HepG2 (cell line): Measurements from ENCODE around the gene AP3M1. TPM values are rescaled to one million over a fixed set of nuclear protein-coding genes. Genes with fewer than 3 reads are reported as not detected.
A peak's percentile ranks its signal among the peaks of the same experiment; 100 is the strongest.

Experiments used
- BHLHE40 ChIP-seq: IDR thresholded peaks from 2 replicates; pipeline ENCODE4 v1.6.1; 2011; ENCODE audit warnings: low read length, improper control_type of control experiment
- GABPB1 ChIP-seq: IDR thresholded peaks from 2 replicates; pipeline ENCODE4 v1.6.1; 2016; ENCODE audit warnings: mild to moderate bottlenecking, missing genetic modification reagents, moderate library complexity, missing compliant biosample characterization
- MLLT10 ChIP-seq: sonication (generic); formaldehyde crosslinking; IDR thresholded peaks from 2 replicates; pipeline ENCODE4 v1.4.0; 2020; ENCODE audit warnings: missing genetic modification reagents
- NRL ChIP-seq: sonication (generic); formaldehyde crosslinking; IDR thresholded peaks from 2 replicates; pipeline ENCODE4 v1.5.0; 2020; ENCODE audit warnings: missing genetic modification reagents, mild to moderate bottlenecking, moderate library complexity, borderline replicate concordance
- REL ChIP-seq: sonication (generic); formaldehyde crosslinking; conservative IDR thresholded peaks from 2 replicates; pipeline ENCODE4 v1.8.0; 2022; ENCODE audit warnings: mild to moderate bottlenecking, missing genetic modification reagents, moderate library complexity
- RXRA ChIP-seq: sonication (generic); formaldehyde crosslinking; IDR thresholded peaks from 2 replicates; pipeline ENCODE4 v1.5.1; 2020; ENCODE audit warnings: missing genetic modification reagents
- polyA plus RNA-seq, 8 experiments: library from polyadenylated mRNA; depleted of rRNA in 3 of 8; stranded (reverse) in 7 of 8; unstranded in 1 of 8; fragments of >200 nt; fragmentation: Illumina TruSeq in 4 of 8; extraction: Trizol in 4 of 8; gene quantifications; 2 replicates each; pipeline versions ENCODE4 v1.2.1 to v1.2.3, GENCODE V29; 2011 to 2016; ENCODE audit warnings: low read depth in 4 of 8, missing spikeins in 1 of 8, mixed read lengths in 1 of 8; ENCODE audit not compliant: insufficient read depth in 1 of 8
- total RNA-seq, 5 experiments: library from RNA; depleted of rRNA; stranded (reverse); fragments of >200 nt; fragmentation: Illumina TruSeq; extraction: Trizol; gene quantifications; 2 replicates each; pipeline ENCODE4 v1.2.3, GENCODE V29; 2016; ENCODE audit warnings: low read depth in 1 of 5
- TF ChIP-seq, protein P1 (sequence below): sonication (generic); formaldehyde crosslinking; IDR thresholded peaks from 2 replicates; pipeline ENCODE4 v1.4.0; 2020; ENCODE audit warnings: mild to moderate bottlenecking, missing genetic modification reagents
- TF ChIP-seq, protein P2 (sequence below): sonication (generic); formaldehyde crosslinking; IDR thresholded peaks from 2 replicates; pipeline ENCODE4 v1.8.1; 2022; ENCODE audit warnings: mild to moderate bottlenecking, missing genetic modification reagents
- TF ChIP-seq, protein P3 (sequence below), 2 experiments: sonication (generic) in 1 of 2; formaldehyde crosslinking in 1 of 2; IDR thresholded peaks; 2 replicates each; pipeline versions ENCODE4 v1.6.1 to v1.9.0; 2014 to 2022; ENCODE audit warnings: antibody characterized with exemption in 1 of 2, borderline replicate concordance in 1 of 2, inconsistent platforms in 1 of 2, low read depth in 1 of 2, missing genetic modification reagents in 1 of 2
- TF ChIP-seq, protein P4 (sequence below): sonication (generic); formaldehyde crosslinking; IDR thresholded peaks from 2 replicates; pipeline ENCODE4 v1.4.0; 2020; ENCODE audit warnings: mild to moderate bottlenecking, missing genetic modification reagents
- TF ChIP-seq, protein P5 (sequence below): sonication (generic); formaldehyde crosslinking; IDR thresholded peaks from 2 replicates; pipeline ENCODE4 v1.9.0; 2021; ENCODE audit warnings: missing genetic modification reagents, borderline replicate concordance
- TF ChIP-seq, protein P6 (sequence below): sonication (generic); formaldehyde crosslinking; IDR thresholded peaks from 2 replicates; pipeline ENCODE4 v1.5.0; 2020; ENCODE audit warnings: missing genetic modification reagents

Gene AP3M1
- total and polyA plus RNA-seq, 2 of the 13 experiments (the other 11 are each of a cell fraction or from before 2014, with no cell fraction given): 29.0 to 31.6 TPM

DNA sequence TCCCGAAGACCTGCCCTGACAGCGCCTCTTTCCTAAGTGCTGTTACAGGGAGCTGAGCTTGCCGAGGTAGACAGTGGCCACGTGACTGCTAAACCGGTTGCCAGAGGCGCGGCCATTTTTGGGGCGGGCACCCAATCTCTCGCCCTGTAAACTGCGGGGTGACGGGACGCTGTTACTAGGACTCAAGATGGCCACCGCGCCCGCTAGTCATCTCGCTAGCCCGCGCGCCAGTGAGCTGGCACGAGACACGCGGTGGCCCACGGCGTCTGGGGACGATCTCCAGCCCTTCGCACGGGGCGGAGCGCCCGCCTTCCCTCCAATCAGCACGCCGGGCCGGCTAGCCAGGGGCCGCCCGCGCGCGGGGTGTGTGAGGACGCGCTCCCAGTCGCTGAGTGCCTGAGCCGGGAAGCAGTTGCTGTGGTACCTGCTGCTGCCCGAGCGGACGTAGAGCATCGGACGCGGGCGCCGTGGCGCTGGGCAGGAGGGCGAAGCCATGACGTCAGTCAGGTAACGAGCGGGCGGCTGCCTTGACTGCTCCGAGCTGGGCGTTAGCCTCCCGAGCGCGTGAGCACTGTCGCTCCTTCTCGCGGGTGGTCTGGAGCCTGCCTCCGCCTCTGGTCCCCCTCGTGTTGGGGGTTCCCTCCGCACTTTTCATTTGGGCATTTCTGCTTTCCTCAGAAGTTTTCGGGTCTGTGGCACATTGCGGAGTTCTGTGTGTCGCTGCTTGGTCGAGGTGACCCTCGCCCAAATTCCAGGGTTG lies 25.9 kb upstream of the AP3M1 start (continued):
- TF ChIP-seq, protein P1, sequence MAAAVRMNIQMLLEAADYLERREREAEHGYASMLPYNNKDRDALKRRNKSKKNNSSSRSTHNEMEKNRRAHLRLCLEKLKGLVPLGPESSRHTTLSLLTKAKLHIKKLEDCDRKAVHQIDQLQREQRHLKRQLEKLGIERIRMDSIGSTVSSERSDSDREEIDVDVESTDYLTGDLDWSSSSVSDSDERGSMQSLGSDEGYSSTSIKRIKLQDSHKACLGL (CRISPR knock-in tag): peak; percentile 91
- TF ChIP-seq, protein P2, sequence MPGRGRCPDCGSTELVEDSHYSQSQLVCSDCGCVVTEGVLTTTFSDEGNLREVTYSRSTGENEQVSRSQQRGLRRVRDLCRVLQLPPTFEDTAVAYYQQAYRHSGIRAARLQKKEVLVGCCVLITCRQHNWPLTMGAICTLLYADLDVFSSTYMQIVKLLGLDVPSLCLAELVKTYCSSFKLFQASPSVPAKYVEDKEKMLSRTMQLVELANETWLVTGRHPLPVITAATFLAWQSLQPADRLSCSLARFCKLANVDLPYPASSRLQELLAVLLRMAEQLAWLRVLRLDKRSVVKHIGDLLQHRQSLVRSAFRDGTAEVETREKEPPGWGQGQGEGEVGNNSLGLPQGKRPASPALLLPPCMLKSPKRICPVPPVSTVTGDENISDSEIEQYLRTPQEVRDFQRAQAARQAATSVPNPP (CRISPR knock-in tag): peak; percentile 54; the same call in 1 of the 2 replicates
- TF ChIP-seq BHLHE40 (peak; percentile 93), RXRA (peak; percentile 87), NRL (CRISPR knock-in tag) (peak; percentile 89; the same call in 1 of the 2 replicates), GABPB1 (CRISPR knock-in tag) (peak; percentile 84), REL (peak; percentile 88), MLLT10 (CRISPR knock-in tag) (no peak)
- TF ChIP-seq, protein P3, sequence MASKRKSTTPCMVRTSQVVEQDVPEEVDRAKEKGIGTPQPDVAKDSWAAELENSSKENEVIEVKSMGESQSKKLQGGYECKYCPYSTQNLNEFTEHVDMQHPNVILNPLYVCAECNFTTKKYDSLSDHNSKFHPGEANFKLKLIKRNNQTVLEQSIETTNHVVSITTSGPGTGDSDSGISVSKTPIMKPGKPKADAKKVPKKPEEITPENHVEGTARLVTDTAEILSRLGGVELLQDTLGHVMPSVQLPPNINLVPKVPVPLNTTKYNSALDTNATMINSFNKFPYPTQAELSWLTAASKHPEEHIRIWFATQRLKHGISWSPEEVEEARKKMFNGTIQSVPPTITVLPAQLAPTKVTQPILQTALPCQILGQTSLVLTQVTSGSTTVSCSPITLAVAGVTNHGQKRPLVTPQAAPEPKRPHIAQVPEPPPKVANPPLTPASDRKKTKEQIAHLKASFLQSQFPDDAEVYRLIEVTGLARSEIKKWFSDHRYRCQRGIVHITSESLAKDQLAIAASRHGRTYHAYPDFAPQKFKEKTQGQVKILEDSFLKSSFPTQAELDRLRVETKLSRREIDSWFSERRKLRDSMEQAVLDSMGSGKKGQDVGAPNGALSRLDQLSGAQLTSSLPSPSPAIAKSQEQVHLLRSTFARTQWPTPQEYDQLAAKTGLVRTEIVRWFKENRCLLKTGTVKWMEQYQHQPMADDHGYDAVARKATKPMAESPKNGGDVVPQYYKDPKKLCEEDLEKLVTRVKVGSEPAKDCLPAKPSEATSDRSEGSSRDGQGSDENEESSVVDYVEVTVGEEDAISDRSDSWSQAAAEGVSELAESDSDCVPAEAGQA (IDR thresholded peaks at IDR 0.05; ENCODE audit: low read depth): peak; percentile 95
- TF ChIP-seq, protein P3 (CRISPR knock-in tag; IDR thresholded peaks at IDR 0.05; ENCODE audit: borderline replicate concordance): peak; percentile 68; the same call in 1 of the 2 replicates
- TF ChIP-seq, protein P4, sequence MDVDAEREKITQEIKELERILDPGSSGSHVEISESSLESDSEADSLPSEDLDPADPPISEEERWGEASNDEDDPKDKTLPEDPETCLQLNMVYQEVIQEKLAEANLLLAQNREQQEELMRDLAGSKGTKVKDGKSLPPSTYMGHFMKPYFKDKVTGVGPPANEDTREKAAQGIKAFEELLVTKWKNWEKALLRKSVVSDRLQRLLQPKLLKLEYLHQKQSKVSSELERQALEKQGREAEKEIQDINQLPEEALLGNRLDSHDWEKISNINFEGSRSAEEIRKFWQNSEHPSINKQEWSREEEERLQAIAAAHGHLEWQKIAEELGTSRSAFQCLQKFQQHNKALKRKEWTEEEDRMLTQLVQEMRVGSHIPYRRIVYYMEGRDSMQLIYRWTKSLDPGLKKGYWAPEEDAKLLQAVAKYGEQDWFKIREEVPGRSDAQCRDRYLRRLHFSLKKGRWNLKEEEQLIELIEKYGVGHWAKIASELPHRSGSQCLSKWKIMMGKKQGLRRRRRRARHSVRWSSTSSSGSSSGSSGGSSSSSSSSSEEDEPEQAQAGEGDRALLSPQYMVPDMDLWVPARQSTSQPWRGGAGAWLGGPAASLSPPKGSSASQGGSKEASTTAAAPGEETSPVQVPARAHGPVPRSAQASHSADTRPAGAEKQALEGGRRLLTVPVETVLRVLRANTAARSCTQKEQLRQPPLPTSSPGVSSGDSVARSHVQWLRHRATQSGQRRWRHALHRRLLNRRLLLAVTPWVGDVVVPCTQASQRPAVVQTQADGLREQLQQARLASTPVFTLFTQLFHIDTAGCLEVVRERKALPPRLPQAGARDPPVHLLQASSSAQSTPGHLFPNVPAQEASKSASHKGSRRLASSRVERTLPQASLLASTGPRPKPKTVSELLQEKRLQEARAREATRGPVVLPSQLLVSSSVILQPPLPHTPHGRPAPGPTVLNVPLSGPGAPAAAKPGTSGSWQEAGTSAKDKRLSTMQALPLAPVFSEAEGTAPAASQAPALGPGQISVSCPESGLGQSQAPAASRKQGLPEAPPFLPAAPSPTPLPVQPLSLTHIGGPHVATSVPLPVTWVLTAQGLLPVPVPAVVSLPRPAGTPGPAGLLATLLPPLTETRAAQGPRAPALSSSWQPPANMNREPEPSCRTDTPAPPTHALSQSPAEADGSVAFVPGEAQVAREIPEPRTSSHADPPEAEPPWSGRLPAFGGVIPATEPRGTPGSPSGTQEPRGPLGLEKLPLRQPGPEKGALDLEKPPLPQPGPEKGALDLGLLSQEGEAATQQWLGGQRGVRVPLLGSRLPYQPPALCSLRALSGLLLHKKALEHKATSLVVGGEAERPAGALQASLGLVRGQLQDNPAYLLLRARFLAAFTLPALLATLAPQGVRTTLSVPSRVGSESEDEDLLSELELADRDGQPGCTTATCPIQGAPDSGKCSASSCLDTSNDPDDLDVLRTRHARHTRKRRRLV (CRISPR knock-in tag): peak; percentile 82; the same call in 1 of the 2 replicates
- TF ChIP-seq, protein P5, sequence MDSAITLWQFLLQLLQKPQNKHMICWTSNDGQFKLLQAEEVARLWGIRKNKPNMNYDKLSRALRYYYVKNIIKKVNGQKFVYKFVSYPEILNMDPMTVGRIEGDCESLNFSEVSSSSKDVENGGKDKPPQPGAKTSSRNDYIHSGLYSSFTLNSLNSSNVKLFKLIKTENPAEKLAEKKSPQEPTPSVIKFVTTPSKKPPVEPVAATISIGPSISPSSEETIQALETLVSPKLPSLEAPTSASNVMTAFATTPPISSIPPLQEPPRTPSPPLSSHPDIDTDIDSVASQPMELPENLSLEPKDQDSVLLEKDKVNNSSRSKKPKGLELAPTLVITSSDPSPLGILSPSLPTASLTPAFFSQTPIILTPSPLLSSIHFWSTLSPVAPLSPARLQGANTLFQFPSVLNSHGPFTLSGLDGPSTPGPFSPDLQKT (CRISPR knock-in tag): no peak
- TF ChIP-seq, protein P6, sequence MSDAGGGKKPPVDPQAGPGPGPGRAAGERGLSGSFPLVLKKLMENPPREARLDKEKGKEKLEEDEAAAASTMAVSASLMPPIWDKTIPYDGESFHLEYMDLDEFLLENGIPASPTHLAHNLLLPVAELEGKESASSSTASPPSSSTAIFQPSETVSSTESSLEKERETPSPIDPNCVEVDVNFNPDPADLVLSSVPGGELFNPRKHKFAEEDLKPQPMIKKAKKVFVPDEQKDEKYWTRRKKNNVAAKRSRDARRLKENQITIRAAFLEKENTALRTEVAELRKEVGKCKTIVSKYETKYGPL: peak; percentile 63
